UCSD-AML1 (cell line): ENCODE data around the gene ATXN7.

Experiments used
- DNase-seq: peaks from one replicate; lab custom pipeline; 2025; ENCODE audit not compliant: unreplicated experiment; lab: John Stamatoyannopoulos, UW

The ATXN7 gene

DNA sequence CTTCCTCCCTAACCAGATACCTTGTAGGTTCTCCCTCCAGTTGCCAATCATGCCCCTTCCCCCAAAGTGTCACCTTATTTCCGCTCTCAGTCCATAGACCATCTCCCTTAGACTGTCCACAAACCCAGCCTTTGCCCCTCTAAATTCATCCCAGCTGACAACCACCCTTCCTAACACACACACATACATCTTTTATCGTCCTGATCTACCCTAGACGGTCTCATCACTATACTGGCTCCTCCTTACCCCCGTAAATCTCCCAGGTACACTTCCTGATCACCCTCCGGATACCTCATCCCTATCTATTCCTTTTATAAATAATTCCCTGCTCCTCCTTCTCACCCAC lies 890 bp upstream of the ATXN7 start:
- no peak for DNase-seq

GRCh38 chr3:63864008-63864964 lies 619 bp downstream of the ATXN7 start:
- peak; percentile 55 for DNase-seq

GRCh38 chr3:63864965-63865327 lies 1.3 kb downstream of the ATXN7 start:
- DNase-seq = no peak

DNA sequence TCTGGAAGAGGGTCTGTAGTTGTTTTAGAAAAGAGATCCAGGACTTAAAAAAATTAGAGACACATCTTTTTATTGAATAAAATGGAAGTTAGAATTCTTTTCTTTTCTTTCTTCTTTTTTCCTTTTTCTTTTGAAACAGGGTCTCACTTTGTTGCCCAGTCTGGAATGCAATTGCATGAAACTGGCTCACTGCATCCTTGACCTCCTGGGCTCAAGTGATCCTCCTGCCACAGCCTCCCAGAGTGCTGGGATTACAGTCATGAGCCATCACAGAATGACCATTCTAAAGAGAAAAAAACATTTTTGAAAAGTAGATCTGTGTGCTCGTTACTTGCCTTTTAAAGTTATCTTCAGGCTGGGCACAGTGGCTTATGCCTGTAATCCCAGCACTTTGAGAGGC lies 3.6 kb downstream of the ATXN7 start:
- DNase-seq = no peak

- no peak for DNase-seq
Observed at GRCh38 chr3:63869940-63870614, 6.4 kb downstream of the ATXN7 start.

DNA sequence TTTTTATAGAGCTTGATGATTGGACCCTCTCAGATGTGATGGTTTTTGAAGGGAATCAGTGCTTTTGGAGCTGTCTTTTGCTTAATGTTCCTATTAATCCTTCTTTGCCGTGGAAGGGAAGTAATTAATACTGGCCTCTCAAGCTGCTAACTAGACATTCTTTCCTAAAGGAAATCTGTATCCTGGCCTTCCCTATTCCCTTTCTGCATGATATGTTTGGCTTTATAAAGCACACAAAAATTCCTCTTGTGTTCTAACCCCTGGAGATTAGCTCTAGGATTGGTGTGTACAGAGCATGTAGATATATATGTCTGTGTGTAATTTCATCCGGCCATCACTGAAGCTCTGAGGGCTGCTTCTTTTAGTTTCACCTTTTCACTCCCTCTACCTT lies 6.9 kb downstream of the ATXN7 start:
- DNase-seq = no peak

- no peak for DNase-seq
Observed at GRCh38 chr3:63872135-63872924, 8.7 kb downstream of the ATXN7 start.

GRCh38 chr3:63874769-63875168 lies 11.1 kb downstream of the ATXN7 start:
- no peak for DNase-seq

GRCh38 chr3:63875510-63875909 lies 11.8 kb downstream of the ATXN7 start:
- no peak for DNase-seq

- no peak for DNase-seq
Observed at GRCh38 chr3:63876260-63876659, 12.6 kb downstream of the ATXN7 start.

- no peak for DNase-seq
Observed at GRCh38 chr3:63877737-63878393, 14.2 kb downstream of the ATXN7 start.

DNA sequence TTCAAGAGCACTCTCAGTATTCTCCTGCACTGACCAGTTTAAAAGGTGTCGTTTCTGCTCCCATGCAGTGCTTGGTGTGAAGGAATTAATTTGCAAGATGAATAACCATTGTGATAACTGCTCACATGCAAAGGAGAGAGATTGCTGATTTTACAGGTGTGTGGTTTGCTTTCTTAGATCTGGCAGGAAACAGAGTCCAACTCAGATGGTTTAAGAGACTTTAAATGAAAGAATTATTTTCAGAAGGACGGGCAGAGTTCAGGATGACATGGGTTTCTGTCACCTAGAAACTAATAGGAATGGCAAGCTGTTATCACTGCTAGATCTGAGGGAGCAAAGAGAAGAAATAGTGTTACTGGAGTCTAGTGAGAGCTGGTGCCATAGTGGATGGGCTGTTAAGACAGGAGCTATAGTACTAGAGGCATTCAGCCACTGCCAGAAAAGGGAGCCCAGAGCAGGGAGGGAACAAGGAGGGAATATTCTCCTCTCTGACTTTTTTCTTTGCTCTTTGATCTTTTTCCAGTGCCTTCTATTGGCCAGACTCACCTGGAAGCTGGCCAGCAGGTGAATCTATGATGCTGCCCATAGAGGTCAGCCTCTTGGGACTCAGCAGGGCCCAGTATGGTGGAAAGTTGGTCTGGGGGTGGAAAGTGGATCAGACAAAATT lies 14.9 kb downstream of the ATXN7 start:
- no peak for DNase-seq

DNA sequence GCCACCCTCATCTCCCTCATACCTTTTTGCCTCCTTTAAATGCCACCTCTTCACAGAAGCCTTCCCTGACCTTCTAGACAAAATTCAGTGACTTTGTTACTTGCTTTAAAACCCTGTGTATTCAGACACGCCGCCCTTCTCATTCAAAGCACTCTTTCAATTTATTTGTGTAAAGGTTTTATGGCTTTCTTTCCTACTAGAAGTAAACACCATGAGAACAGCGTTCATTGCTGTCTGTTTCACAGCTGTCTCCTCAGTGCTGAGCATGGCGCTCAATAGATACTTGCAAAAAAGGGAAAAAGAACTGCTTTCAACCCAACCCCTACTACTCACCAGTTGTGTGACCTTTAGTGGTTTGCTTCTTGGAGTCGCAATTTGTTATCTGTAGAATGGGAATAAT lies 17.0 kb downstream of the ATXN7 start:
- DNase-seq = no peak

DNA sequence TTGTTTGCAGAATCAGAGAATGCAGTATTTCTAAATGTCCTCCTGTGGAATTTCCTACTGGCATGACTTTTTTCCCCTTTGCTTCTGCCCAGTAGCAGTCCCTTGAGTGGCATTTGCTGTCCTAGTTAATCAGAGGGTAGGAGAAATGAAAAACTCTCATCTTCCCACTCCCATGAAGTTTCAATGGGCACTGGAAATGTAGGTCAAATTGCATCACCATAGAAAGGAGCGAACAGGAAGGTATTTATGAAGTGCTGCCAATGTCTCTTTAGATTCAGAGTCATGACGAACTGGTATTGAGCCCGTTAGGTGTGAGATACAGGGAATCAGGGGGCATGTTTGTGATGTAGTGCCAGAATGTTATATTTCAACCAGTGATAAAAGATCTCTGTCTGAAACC lies 23.2 kb downstream of the ATXN7 start:
- no peak for DNase-seq

DNA sequence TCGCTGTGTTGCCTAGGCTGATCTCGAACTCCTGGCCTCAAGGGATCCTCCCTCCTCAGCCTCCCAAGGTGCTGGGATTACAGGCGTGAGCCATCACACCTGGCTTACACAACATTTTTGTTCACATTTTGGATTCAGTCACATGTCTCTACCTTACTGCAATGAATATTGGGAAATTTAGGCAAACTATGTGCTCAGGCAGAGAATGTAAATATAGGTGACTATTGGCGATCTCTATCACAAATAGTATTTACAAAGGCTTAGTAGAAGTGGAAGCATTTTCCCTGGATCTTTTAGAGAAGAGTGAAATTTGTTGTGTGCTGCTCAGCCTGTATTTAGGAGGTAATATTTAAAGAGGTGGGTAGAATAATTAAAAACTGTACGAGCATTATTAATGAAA lies 27.9 kb downstream of the ATXN7 start:
- DNase-seq = no peak

DNA sequence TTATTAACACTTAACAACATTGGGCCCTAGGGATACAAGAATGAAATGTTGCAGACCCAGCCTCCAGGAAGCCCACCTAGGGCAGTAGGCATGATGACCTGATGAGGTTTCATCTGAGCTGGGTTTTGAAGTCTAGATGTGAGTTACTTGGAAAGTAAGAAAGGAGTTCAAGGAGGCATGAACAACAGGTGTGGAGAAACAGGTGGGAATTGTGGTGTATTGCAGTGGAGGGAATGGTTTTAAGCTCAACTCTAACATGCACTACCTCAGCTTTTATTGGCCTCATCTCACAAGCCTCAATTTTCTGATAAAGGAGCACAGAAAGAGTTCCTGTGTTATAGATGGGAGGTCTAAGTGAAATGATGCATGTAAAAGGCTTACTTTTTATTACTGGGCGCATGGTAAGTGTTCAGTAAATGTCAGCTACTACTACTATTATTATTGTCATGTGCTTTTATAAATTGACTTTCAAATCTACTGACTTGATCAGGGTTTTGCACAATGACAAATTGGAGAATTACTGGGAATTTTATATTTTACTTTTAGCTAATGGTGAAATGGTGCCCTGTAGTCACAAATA lies 29.2 kb downstream of the ATXN7 start:
- no peak for DNase-seq

DNA sequence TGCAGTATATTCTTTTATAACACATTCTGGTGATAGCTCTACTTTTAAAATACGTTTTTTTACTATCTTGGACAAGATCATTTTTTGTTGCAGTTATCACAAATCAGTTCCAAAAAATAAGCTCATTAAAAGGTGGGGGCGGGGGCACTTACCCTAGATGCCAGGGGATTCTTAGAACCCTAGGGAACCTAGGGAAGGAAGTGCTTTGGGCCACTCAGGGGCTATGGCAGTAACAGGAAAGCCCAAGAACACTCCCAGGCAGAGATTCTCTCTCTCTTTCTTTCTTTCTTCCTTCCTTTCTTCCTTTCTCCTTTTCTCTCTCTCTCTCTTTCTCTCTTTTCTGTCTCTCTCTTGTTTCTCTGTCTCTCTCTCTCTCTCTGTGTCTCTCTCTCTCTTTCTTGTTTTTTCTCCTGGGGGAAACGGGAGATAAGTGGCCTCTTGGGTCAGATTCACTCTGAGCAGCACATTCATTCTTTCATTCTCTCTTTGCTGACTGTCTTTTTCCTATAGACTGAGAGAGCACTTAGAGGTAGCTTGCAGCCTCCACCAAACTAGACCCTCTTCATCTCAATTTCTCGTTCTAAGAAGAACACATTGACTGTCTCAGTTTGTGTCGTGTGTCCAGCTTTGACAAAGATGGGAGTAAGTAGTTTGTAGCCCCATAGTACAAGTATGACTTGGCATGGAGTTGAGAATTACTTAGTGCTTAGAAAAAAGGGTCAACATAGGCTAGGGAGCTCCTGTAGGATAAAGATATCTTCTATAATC lies 31.9 kb downstream of the ATXN7 start:
- DNase-seq = no peak

DNA sequence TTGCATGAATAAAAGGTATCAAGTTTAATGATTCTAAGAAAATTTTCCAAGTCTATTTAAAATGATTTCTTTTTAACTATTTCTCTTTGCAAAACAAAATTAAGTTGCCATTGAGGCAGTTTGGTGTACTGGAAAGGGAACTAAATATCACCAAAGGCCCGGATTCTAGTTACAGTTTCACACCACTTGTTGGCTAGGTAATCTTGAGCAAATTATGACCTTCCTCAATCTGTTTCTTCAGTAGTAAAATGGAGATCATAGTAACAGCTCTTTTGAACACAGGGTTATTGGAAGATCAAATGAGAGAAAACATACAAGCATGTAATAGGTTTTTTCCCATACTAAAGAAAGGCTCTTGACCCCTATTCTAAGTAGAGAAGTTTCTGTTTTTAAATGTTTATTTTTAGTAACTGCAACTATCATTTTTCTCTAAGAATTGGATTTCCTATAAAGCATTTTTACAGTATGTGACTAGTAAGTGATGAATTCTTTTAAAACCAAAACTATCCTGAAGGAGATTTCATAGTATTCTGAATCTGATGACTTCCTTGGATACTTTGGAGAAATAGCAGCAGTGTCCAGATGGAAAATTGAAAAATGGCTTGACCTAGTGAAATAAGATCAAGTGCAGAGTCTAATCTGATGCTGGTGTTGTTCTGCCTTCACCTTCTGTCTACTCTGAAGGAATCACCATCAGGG lies 32.8 kb downstream of the ATXN7 start:
- no peak for DNase-seq

GRCh38 chr3:63900010-63900409 lies 36.3 kb downstream of the ATXN7 start:
- DNase-seq = no peak
